ENCODE measurements around the gene RPF1. TPM values are rescaled to one million over a fixed set of nuclear protein-coding genes. Genes with fewer than 3 reads are reported as not detected.
"Not testable (repeated sequence)": the region's sequence is repeated elsewhere in the genome, so short reads cannot be mapped to it uniquely, and the experiment has no call there.

RPF1 gene
- total and polyA plus RNA-seq, 2 of the 8 experiments (the other 6 are each of a cell fraction or from before 2014, with no cell fraction given), result 18.7 to 41.8 TPM

DNA sequence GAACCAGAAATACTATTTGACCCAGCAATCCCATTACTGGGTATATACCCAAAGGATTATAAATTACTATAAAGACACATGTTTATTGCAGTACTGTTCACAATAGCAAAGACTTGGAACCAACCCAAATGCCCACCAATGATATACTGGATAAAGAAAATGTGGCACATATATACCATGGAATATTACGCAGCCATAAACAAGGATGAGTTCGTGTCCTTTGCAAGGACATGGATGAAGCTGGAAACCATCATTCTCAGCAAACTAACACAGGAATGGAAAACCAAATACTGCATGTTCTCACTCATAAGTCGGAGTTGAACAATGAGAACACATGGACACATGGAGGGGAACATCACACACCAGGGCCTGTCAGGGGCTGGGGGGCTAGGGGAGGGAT is 30.4 kb upstream of the RPF1 start:
- CTCF ChIA-PET (ENCODE audit: partially characterized antibody); H3K4me1 ChIP-seq (replicated peaks in 1 of 4; ENCODE audit: control insufficient read depth in 3 of 4, insufficient read depth in 4 of 4, low read length in 3 of 4); H3K4me2 ChIP-seq (ENCODE audit: insufficient read depth in 1 of 2, low read depth in 2 of 2, low read length in 2 of 2); H2AFZ ChIP-seq (ENCODE audit: low read length); H2BK12ac ChIP-seq (ENCODE audit: low read depth, low read length); H2BK120ac ChIP-seq (replicated peaks; ENCODE audit: low read depth, low read length); H3K4me3 ChIP-seq (ENCODE audit: extremely low read depth in 1 of 4, insufficient read depth in 2 of 4, low read depth in 3 of 4, low read length in 4 of 4); POLR2A ChIA-PET (ENCODE audit: partially characterized antibody); H3K27ac ChIP-seq (ENCODE audit: low read depth, low read length); H3K4ac ChIP-seq (replicated peaks; ENCODE audit: insufficient read length, low read depth, low read length); H3K56ac ChIP-seq (replicated peaks; ENCODE audit: insufficient read length, low read depth, low read length); H2BK15ac ChIP-seq (ENCODE audit: low read length); H3K9me3 ChIP-seq (ENCODE audit: insufficient read depth in 2 of 2, low read depth in 1 of 2, low read length in 1 of 2); H3K36me3 ChIP-seq (ENCODE audit: control insufficient read depth in 2 of 4, insufficient read depth in 4 of 4, low read length in 3 of 4); H2AK5ac ChIP-seq (ENCODE audit: low read depth, low read length); H3K79me1 ChIP-seq (ENCODE audit: low read depth, low read length); H4K5ac ChIP-seq (ENCODE audit: insufficient read length, low read depth, low read length); FAIRE-seq; H3K23ac ChIP-seq (ENCODE audit: insufficient read length); H2BK5ac ChIP-seq (ENCODE audit: low read depth, low read length); H3K27me3 ChIP-seq (replicated peaks in 1 of 4; ENCODE audit: control insufficient read depth in 3 of 4, extremely low read depth in 1 of 4, insufficient read depth in 3 of 4, low read length in 3 of 4); H3K79me2 ChIP-seq (ENCODE audit: control insufficient read depth in 1 of 2, insufficient read depth in 2 of 2, low read length in 2 of 2); H4K8ac ChIP-seq (ENCODE audit: extremely low read depth, insufficient read depth, low read length); H2BK20ac ChIP-seq (ENCODE audit: low read length); H3K14ac ChIP-seq (ENCODE audit: insufficient read length); H3K18ac ChIP-seq (ENCODE audit: extremely low read depth, low read length); H3K9ac ChIP-seq (replicated peaks in 1 of 4; ENCODE audit: extremely low read depth in 1 of 4, low read depth in 3 of 4, low read length in 3 of 4); H4K20me1 ChIP-seq (replicated peaks in 1 of 2; ENCODE audit: control insufficient read depth in 1 of 2, insufficient read depth in 2 of 2, low read length in 2 of 2); H3K23me2 ChIP-seq (ENCODE audit: low read depth, low read length); H4K91ac ChIP-seq (replicated peaks; ENCODE audit: insufficient read length, low read length); DNase-seq (ENCODE audit: low read depth in 1 of 2, low spot score in 2 of 2): not testable (repeated sequence)
- WGBS, 2 experiments (ENCODE audit: extremely low coverage in 1 of 2, insufficient coverage in 1 of 2, insufficient read length in 1 of 2, insufficient replicate concordance in 2 of 2, low coverage in 1 of 2, low lambda C conversion rate in 2 of 2, missing lambda C conversion rate in 1 of 2), result 85% methylated on average over 3 of the region's 3 CpGs; no CpG with 5 or more reads in 1 of the 2 experiments
